Hematopoietic multipotent progenitor cell treated with erythropoietin and hydrocortisone succinate and interleukin-3 and kit ligand, for 8 days (in vitro differentiated cells): Measurements from ENCODE around the gene HSPG2.
A peak's percentile ranks its signal among the peaks of the same experiment; 100 is the strongest.

ENCODE experiments used
- DNase-seq: peaks from one replicate; pipeline ENCODE4 v3.0.0-alpha.2; 2015

The HSPG2 gene

GRCh38 chr1:21896652-21897532, 40.2 kb downstream of the HSPG2 start:
- peak; percentile 68 for DNase-seq

GRCh38 chr1:21896026-21896425, 41.1 kb downstream of the HSPG2 start:
- no peak for DNase-seq

GRCh38 chr1:21894034-21894881, 42.9 kb downstream of the HSPG2 start:
- DNase-seq: no peak

GRCh38 chr1:21893046-21893805, 43.9 kb downstream of the HSPG2 start:
- no peak for DNase-seq

- DNase-seq: no peak
These were observed 45.3 kb downstream of the HSPG2 start for GRCh38 chr1:21891621-21892479.

GRCh38 chr1:21891081-21891480, 46.0 kb downstream of the HSPG2 start:
- DNase-seq: no peak

GRCh38 chr1:21888500-21888899, 48.6 kb downstream of the HSPG2 start:
- DNase-seq: no peak

- DNase-seq: no peak
These were observed 49.3 kb downstream of the HSPG2 start for GRCh38 chr1:21887796-21888195.

GRCh38 chr1:21887216-21887736, 49.8 kb downstream of the HSPG2 start:
- DNase-seq: no peak

GRCh38 chr1:21886486-21887215, 50.5 kb downstream of the HSPG2 start:
- peak; percentile 78 for DNase-seq

GRCh38 chr1:21885236-21886037, 51.7 kb downstream of the HSPG2 start:
- DNase-seq: no peak

- DNase-seq: no peak
These were observed 52.5 kb downstream of the HSPG2 start for GRCh38 chr1:21884456-21885235.

GRCh38 chr1:21882721-21883415, 54.2 kb downstream of the HSPG2 start:
- DNase-seq: no peak

- DNase-seq: no peak
These were observed 55.9 kb downstream of the HSPG2 start for GRCh38 chr1:21881250-21881649.

- no peak for DNase-seq
These were observed 56.5 kb downstream of the HSPG2 start for GRCh38 chr1:21880619-21880970.

- no peak for DNase-seq
These were observed 57.0 kb downstream of the HSPG2 start for GRCh38 chr1:21879928-21880618.

- DNase-seq: no peak
These were observed 58.2 kb downstream of the HSPG2 start for GRCh38 chr1:21878840-21879478.
